ENCODE measurements around the gene UGT1A5.

The UGT1A5 gene

GRCh38 chr2:233708942-233709341 is 3.8 kb upstream of the UGT1A5 start:
- Histone ChIP-seq H3K4me3 (ENCODE audit: low read length, poor library complexity, severe bottlenecking) (no peak overlapping the region), H3K9me3 (ENCODE audit: insufficient read depth, low read depth, low read length) (no peaks in the 10 kb centered on the region), H3K9me2 (replicated peaks; ENCODE audit: low read depth, low read length) (no peaks in the 10 kb centered on the region), H3K27me3 (ENCODE audit: insufficient read depth, low read length, poor library complexity, severe bottlenecking) (no peaks in the 10 kb centered on the region), H3K36me3 (ENCODE audit: insufficient read depth, low read length) (no peaks in the 10 kb centered on the region), H3F3A (ENCODE audit: low read depth) (no peaks in the 10 kb centered on the region), H3K4me2 (ENCODE audit: low read depth, low read length, poor library complexity, severe bottlenecking) (no peak overlapping the region), H3K79me2 (ENCODE audit: insufficient read depth, low read length) (no peaks in the 10 kb centered on the region), H3K9ac (ENCODE audit: low read depth, low read length, poor library complexity, severe bottlenecking) (no peak overlapping the region), H2AFZ (ENCODE audit: low read length) (no peak overlapping the region), H3K4me1 (ENCODE audit: insufficient read depth, low read length, poor library complexity, severe bottlenecking) (no peaks in the 10 kb centered on the region), H4K20me1 (ENCODE audit: insufficient read depth, low read length, poor library complexity, severe bottlenecking) (no peaks in the 10 kb centered on the region)
- TF ChIP-seq EZH2phosphoT487 (IDR thresholded peaks at IDR 0.05; ENCODE audit: borderline replicate concordance) (no peak), CTCF (conservative IDR thresholded peaks at IDR 0.05; ENCODE audit: low read length) (no peak)

- no peaks in the 10 kb centered on the region for H3K4me1 ChIP-seq (ENCODE audit: insufficient read depth, low read length, poor library complexity, severe bottlenecking)
- H3F3A ChIP-seq (ENCODE audit: low read depth), result no peaks in the 10 kb centered on the region
- H3K9me3 ChIP-seq (ENCODE audit: insufficient read depth, low read depth, low read length), result no peaks in the 10 kb centered on the region
- H3K36me3 ChIP-seq (ENCODE audit: insufficient read depth, low read length), result no peaks in the 10 kb centered on the region
- no peaks in the 10 kb centered on the region for H3K27me3 ChIP-seq (ENCODE audit: insufficient read depth, low read length, poor library complexity, severe bottlenecking)
- TF ChIP-seq EZH2phosphoT487 (IDR thresholded peaks at IDR 0.05; ENCODE audit: borderline replicate concordance) (no peak), CTCF (conservative IDR thresholded peaks at IDR 0.05; ENCODE audit: low read length) (peak; percentile 96)
- H3K9me2 ChIP-seq (replicated peaks; ENCODE audit: low read depth, low read length), result no peaks in the 10 kb centered on the region
- H4K20me1 ChIP-seq (ENCODE audit: insufficient read depth, low read length, poor library complexity, severe bottlenecking), result no peaks in the 10 kb centered on the region
- H3K4me2 ChIP-seq (ENCODE audit: low read depth, low read length, poor library complexity, severe bottlenecking), result no peak overlapping the region
- H2AFZ ChIP-seq (ENCODE audit: low read length), result no peak overlapping the region
- H3K9ac ChIP-seq (ENCODE audit: low read depth, low read length, poor library complexity, severe bottlenecking), result no peak overlapping the region
- no peak overlapping the region for H3K4me3 ChIP-seq (ENCODE audit: low read length, poor library complexity, severe bottlenecking)
- no peaks in the 10 kb centered on the region for H3K79me2 ChIP-seq (ENCODE audit: insufficient read depth, low read length)
Observed at GRCh38 chr2:233711312-233712008, 1.2 kb upstream of the UGT1A5 start.

- Histone ChIP-seq H3K9me2 (replicated peaks; ENCODE audit: low read depth, low read length) (no peaks in the 10 kb centered on the region), H3K79me2 (ENCODE audit: insufficient read depth, low read length) (no peaks in the 10 kb centered on the region), H3K9me3 (ENCODE audit: insufficient read depth, low read depth, low read length) (no peaks in the 10 kb centered on the region), H4K20me1 (ENCODE audit: insufficient read depth, low read length, poor library complexity, severe bottlenecking) (no peaks in the 10 kb centered on the region), H3K9ac (ENCODE audit: low read depth, low read length, poor library complexity, severe bottlenecking) (no peak overlapping the region), H3K36me3 (ENCODE audit: insufficient read depth, low read length) (no peaks in the 10 kb centered on the region), H2AFZ (ENCODE audit: low read length) (no peak overlapping the region), H3K4me3 (ENCODE audit: low read length, poor library complexity, severe bottlenecking) (no peak overlapping the region), H3K4me2 (ENCODE audit: low read depth, low read length, poor library complexity, severe bottlenecking) (no peak overlapping the region), H3K27me3 (ENCODE audit: insufficient read depth, low read length, poor library complexity, severe bottlenecking) (no peaks in the 10 kb centered on the region), H3K4me1 (ENCODE audit: insufficient read depth, low read length, poor library complexity, severe bottlenecking) (no peaks in the 10 kb centered on the region), H3F3A (ENCODE audit: low read depth) (no peaks in the 10 kb centered on the region)
- no peak for TF ChIP-seq CTCF (conservative IDR thresholded peaks at IDR 0.05; ENCODE audit: low read length)
- no peak for TF ChIP-seq EZH2phosphoT487 (IDR thresholded peaks at IDR 0.05; ENCODE audit: borderline replicate concordance)
Observed at GRCh38 chr2:233713262-233713615, 532 bp downstream of the UGT1A5 start.
